PC-9 (cell line): ENCODE results near the gene XPO5. TPM values are rescaled to one million over a fixed set of nuclear protein-coding genes. Genes with fewer than 3 reads are reported as not detected.

Source experiments
- BruUV-seq: library from RNA; stranded (reverse); fragments of 400-500 nt; replicated peaks from 2 replicates; lab custom pipeline; 2021; lab: Mats Ljungman, UMichigan
- CTCF ChIA-PET: fragments of 300-600 bp; sonication (Branson Sonifier 250); formaldehyde crosslinking; loops from one replicate; lab custom pipeline; 2022; ENCODE audit warnings: antibody characterized with exemption; lab: Charles Lee
- POLR2A ChIA-PET: fragments of 300-600 bp; sonication (Branson Sonifier 250); formaldehyde crosslinking; loops from one replicate; lab custom pipeline; 2022; ENCODE audit warnings: antibody characterized with exemption; ENCODE audit not compliant: unreplicated experiment; lab: Charles Lee
- DNase-seq, 2 experiments: peaks; one replicate each; pipeline versions ENCODE4 v3.0.0 to v3.0.0-alpha.2; 2015 to 2022; ENCODE audit warnings: mixed read lengths in 1 of 2
- H2AFZ ChIP-seq: fragments of 200-600 bp; sonication (generic); 2 replicates; pipeline ENCODE4 v1.8.1; 2017; ENCODE audit warnings: antibody characterized with exemption
- H3F3A ChIP-seq: fragments of 200-600 bp; sonication (generic); 2 replicates; pipeline ENCODE4 v1.8.1; 2017; ENCODE audit warnings: antibody characterized with exemption, mild to moderate bottlenecking, low read depth; ENCODE audit not compliant: insufficient read depth
- H3K27ac ChIP-seq: fragments of 200-600 bp; sonication (generic); 2 replicates; pipeline ENCODE4 v1.6.1; 2016; ENCODE audit warnings: mixed run types
- H3K27me3 ChIP-seq: fragments of 200-600 bp; sonication (generic); 2 replicates; pipeline ENCODE4 v1.6.1; 2016; ENCODE audit warnings: low read depth, mixed run types; ENCODE audit not compliant: insufficient read depth
- H3K36me3 ChIP-seq: fragments of 200-600 bp; sonication (generic); 2 replicates; pipeline ENCODE4 v1.6.1; 2016; ENCODE audit warnings: low read depth, mixed run types
- H3K4me1 ChIP-seq: fragments of 200-600 bp; sonication (generic); replicated peaks from 2 replicates; pipeline ENCODE4 v1.6.1; 2016; ENCODE audit warnings: mixed run types; ENCODE audit not compliant: insufficient read depth
- H3K4me2 ChIP-seq: fragments of 200-600 bp; sonication (generic); 2 replicates; pipeline ENCODE4 v1.6.1; 2017; ENCODE audit warnings: mixed run types
- H3K4me3 ChIP-seq: fragments of 200-600 bp; sonication (generic); 2 replicates; pipeline ENCODE4 v1.6.1; 2016; ENCODE audit warnings: mixed run types
- H3K79me2 ChIP-seq: fragments of 200-600 bp; sonication (generic); 2 replicates; pipeline ENCODE4 v1.6.1; 2017; ENCODE audit warnings: low read depth, mixed run types
- H3K9me2 ChIP-seq: fragments of 200-600 bp; sonication (generic); 2 replicates; pipeline ENCODE4 v1.8.1; 2017; ENCODE audit warnings: mild to moderate bottlenecking; ENCODE audit not compliant: insufficient read depth
- H3K9me3 ChIP-seq: fragments of 200-600 bp; sonication (generic); 2 replicates; pipeline ENCODE4 v1.8.1; 2016; ENCODE audit warnings: low read depth; ENCODE audit not compliant: insufficient read depth
- H4K20me1 ChIP-seq: fragments of 200-600 bp; sonication (generic); 2 replicates; pipeline ENCODE4 v1.8.1; 2017; ENCODE audit not compliant: insufficient read depth
- CTCF ChIP-seq: fragments of 200-600 bp; sonication (generic); conservative IDR thresholded peaks from 2 replicates; pipeline ENCODE4 v1.6.1; 2017; ENCODE audit warnings: mixed run types, antibody characterized with exemption, mild to moderate bottlenecking, moderate library complexity
- EZH2 ChIP-seq: fragments of 200-600 bp; sonication (generic); IDR thresholded peaks from 2 replicates; pipeline ENCODE4 v1.8.0; 2017; ENCODE audit warnings: antibody characterized with exemption, low read depth
- intact Hi-C: fragments of 100-400 bp; cut with micrococcal nuclease; formaldehyde crosslinking; loops from one replicate; pipeline ENCODE4 v1.10.0; 2022; ENCODE audit not compliant: unreplicated experiment
- total RNA-seq: library from RNA; stranded (reverse); gene quantifications from 2 replicates; pipeline ENCODE4 v1.2.3, GENCODE V29; 2021

XPO5 gene
- total RNA-seq, 1 experiment from 2014 or later, result 36.1 TPM

GRCh38 chr6:43608807-43609206 is 33.0 kb upstream of the XPO5 start:
- Histone ChIP-seq H2AFZ (no peak overlapping the region), H4K20me1 (no peaks in the 10 kb centered on the region), H3K9me2 (no peaks in the 10 kb centered on the region), H3K27ac (no peak overlapping the region), H3K9me3 (no peaks in the 10 kb centered on the region), H3K27me3 (no peaks in the 10 kb centered on the region), H3F3A (peaks cover 58% of the 10 kb centered on the region; the same call in 1 of the 2 replicates), H3K4me3 (no peak overlapping the region), H3K4me2 (no peak overlapping the region), H3K4me1 (no peaks in the 10 kb centered on the region), H3K79me2 (no peaks in the 10 kb centered on the region), H3K36me3 (peaks cover 7% of the 10 kb centered on the region; the same call in 1 of the 2 replicates)
- BruUV-seq, result no TSS peak
- CTCF ChIA-PET, result interaction anchor here (0.6 to 1.2 kb wide), 3 partner anchors 56 to 629 kb away, joined by 3 to 4 read pairs (median 3); no protein-coding TSS in a partner anchor
- DNase-seq, result no peak
- no peak for TF ChIP-seq EZH2
- TF ChIP-seq CTCF, result no peak
- intact Hi-C loops, result loop anchor here (1.0 to 2.0 kb wide), 3 partner anchors 56 to 470 kb away; no protein-coding TSS in a partner anchor
- POLR2A ChIA-PET, result no interaction called here

GRCh38 chr6:43608310-43608763 is 32.5 kb upstream of the XPO5 start:
- POLR2A ChIA-PET, result interaction anchor here (0.6 kb wide), 1 partner anchor 471 kb away, joined by 3 read pairs; no protein-coding TSS in a partner anchor
- Histone ChIP-seq H3K4me1 (no peaks in the 10 kb centered on the region), H3K9me3 (no peaks in the 10 kb centered on the region), H2AFZ (no peak overlapping the region), H3K9me2 (no peaks in the 10 kb centered on the region), H3K79me2 (no peaks in the 10 kb centered on the region), H3K36me3 (peaks cover 7% of the 10 kb centered on the region; the same call in 1 of the 2 replicates), H3F3A (peaks cover 53% of the 10 kb centered on the region; the same call in 1 of the 2 replicates), H3K4me3 (no peak overlapping the region), H4K20me1 (no peaks in the 10 kb centered on the region), H3K4me2 (no peak overlapping the region), H3K27me3 (no peaks in the 10 kb centered on the region), H3K27ac (no peak overlapping the region)
- CTCF ChIA-PET, result interaction anchor here (0.5 to 1.2 kb wide), 4 partner anchors 9 to 629 kb away, joined by 3 to 4 read pairs (median 4); no protein-coding TSS in a partner anchor
- no TSS peak for BruUV-seq
- TF ChIP-seq CTCF, result peak; percentile 85
- no peak for TF ChIP-seq EZH2
- intact Hi-C loops, result loop anchor here (1.0 to 2.0 kb wide), 3 partner anchors 56 to 471 kb away; no protein-coding TSS in a partner anchor
- DNase-seq, result peak; percentile 60 to 63

GRCh38 chr6:43606019-43606418 is 30.2 kb upstream of the XPO5 start:
- Histone ChIP-seq H3K4me1 (no peaks in the 10 kb centered on the region), H3K9me3 (no peaks in the 10 kb centered on the region), H3K9me2 (no peaks in the 10 kb centered on the region), H3K4me2 (no peak overlapping the region), H3F3A (peaks cover 40% of the 10 kb centered on the region; the same call in 1 of the 2 replicates), H3K4me3 (no peak overlapping the region), H3K27ac (no peak overlapping the region), H2AFZ (no peak overlapping the region), H3K36me3 (peaks cover 3% of the 10 kb centered on the region; the same call in 1 of the 2 replicates), H4K20me1 (no peaks in the 10 kb centered on the region), H3K27me3 (no peaks in the 10 kb centered on the region), H3K79me2 (no peaks in the 10 kb centered on the region)
- ChIA-PET CTCF (no interaction called here), POLR2A (no interaction called here)
- TF ChIP-seq EZH2, result no peak
- no peak for TF ChIP-seq CTCF
- no TSS peak for BruUV-seq
- DNase-seq, result no peak
- intact Hi-C loops, result no loop called here
